H1 (cell line): ENCODE data around the gene TNS1. TPM values are rescaled to one million over a fixed set of nuclear protein-coding genes. Genes with fewer than 3 reads are reported as not detected.
A peak's percentile ranks its signal among the peaks of the same experiment; 100 is the strongest.

ENCODE experiments used
- CTCF ChIA-PET: fragments of 300-600 bp; sonication (Branson Sonifier 250); formaldehyde crosslinking; loops from one replicate; lab custom pipeline; 2021; ENCODE audit not compliant: partially characterized antibody; lab: Charles Lee
- POLR2A ChIA-PET: fragments of 300-600 bp; sonication (Branson Sonifier 250); formaldehyde crosslinking; loops from one replicate; lab custom pipeline; 2021; ENCODE audit warnings: inconsistent platforms; ENCODE audit not compliant: partially characterized antibody; lab: Charles Lee
- DNase-seq, 2 experiments: peaks; one replicate each; pipeline versions ENCODE4 v3.0.0 to v3.0.0-alpha.2; 2010 to 2022; ENCODE audit warnings: low spot score in 2 of 2, low read depth in 1 of 2, mixed read lengths in 1 of 2
- FAIRE-seq: peaks from 2 replicates; lab custom pipeline; 2011; peaks lifted over from hg19 to GRCh38; lab: Jason Lieb, UNC
- H2AFZ ChIP-seq: 2 replicates; pipeline ENCODE4 v1.8.1; 2012; ENCODE audit warnings: low read length, inconsistent platforms
- H2AK5ac ChIP-seq: 2 replicates; pipeline ENCODE4 v1.6.1; 2013; ENCODE audit warnings: low read depth, low read length
- H2BK120ac ChIP-seq: replicated peaks from 2 replicates; pipeline ENCODE3; 2013; ENCODE audit warnings: low read depth, low read length, inconsistent platforms
- H2BK12ac ChIP-seq: 2 replicates; pipeline ENCODE4 v1.6.1; 2013; ENCODE audit warnings: low read depth, low read length
- H2BK15ac ChIP-seq: 2 replicates; pipeline ENCODE4 v1.6.1; 2013; ENCODE audit warnings: low read length
- H2BK20ac ChIP-seq: 2 replicates; pipeline ENCODE4 v1.6.1; 2013; ENCODE audit warnings: low read length
- H2BK5ac ChIP-seq: 2 replicates; pipeline ENCODE4 v1.6.1; 2013; ENCODE audit warnings: low read depth, low read length
- H3K14ac ChIP-seq: 2 replicates; pipeline ENCODE4 v1.6.1; 2013; ENCODE audit warnings: inconsistent platforms; ENCODE audit not compliant: insufficient read length
- H3K18ac ChIP-seq: 2 replicates; pipeline ENCODE4 v1.6.1; 2013; ENCODE audit warnings: low read length; ENCODE audit errors: extremely low read depth
- H3K23ac ChIP-seq: 2 replicates; pipeline ENCODE4 v1.6.1; 2013; ENCODE audit warnings: inconsistent platforms; ENCODE audit not compliant: insufficient read length
- H3K23me2 ChIP-seq: 2 replicates; pipeline ENCODE4 v1.6.1; 2013; ENCODE audit warnings: low read depth, low read length
- H3K27ac ChIP-seq: 2 replicates; pipeline ENCODE4 v1.6.1; 2011; ENCODE audit warnings: low read depth, low read length, inconsistent platforms
- H3K27me3 ChIP-seq, 4 experiments: replicated peaks in 1 of 4; 1 replicate in 1 of 4; 2 replicates in 3 of 4; pipeline versions ENCODE4 v1.6.1 to v1.8.1; 2011 to 2013; ENCODE audit warnings: low read length in 3 of 4, mild to moderate bottlenecking in 3 of 4, inconsistent platforms in 2 of 4, mixed read lengths in 2 of 4, moderate library complexity in 1 of 4; ENCODE audit not compliant: control insufficient read depth in 3 of 4, insufficient read depth in 3 of 4; ENCODE audit errors: extremely low read depth in 1 of 4
- H3K36me3 ChIP-seq, 4 experiments: 2 replicates each; pipeline versions ENCODE4 v1.6.1 to v1.8.1; 2011 to 2013; ENCODE audit warnings: mild to moderate bottlenecking in 4 of 4, low read length in 3 of 4, moderate library complexity in 2 of 4, control low read depth in 1 of 4, inconsistent platforms in 1 of 4; ENCODE audit not compliant: insufficient read depth in 4 of 4, control insufficient read depth in 2 of 4
- H3K4ac ChIP-seq: replicated peaks from 2 replicates; pipeline ENCODE3; 2013; ENCODE audit warnings: low read length, low read depth, mixed read lengths, inconsistent platforms; ENCODE audit not compliant: insufficient read length
- H3K4me1 ChIP-seq, 4 experiments: replicated peaks in 1 of 4; 1 replicate in 1 of 4; 2 replicates in 3 of 4; pipeline versions ENCODE4 v1.6.1 to v1.8.1; 2011 to 2013; ENCODE audit warnings: low read length in 3 of 4, inconsistent platforms in 2 of 4, mixed read lengths in 1 of 4; ENCODE audit not compliant: insufficient read depth in 4 of 4, control insufficient read depth in 3 of 4
- H3K4me2 ChIP-seq, 2 experiments: 2 replicates each; pipeline versions ENCODE4 v1.6.1 to v1.8.1; 2011 to 2013; ENCODE audit warnings: low read depth in 2 of 2, low read length in 2 of 2, control low read depth in 1 of 2, inconsistent platforms in 1 of 2, mild to moderate bottlenecking in 1 of 2; ENCODE audit not compliant: insufficient read depth in 1 of 2
- H3K4me3 ChIP-seq, 4 experiments: fragments of 200-600, 300-600 bp in 1 of 4; sonication (generic), shearing (Covaris generic), sonication (Bioruptor Twin) in 1 of 4; 2 replicates each; pipeline versions ENCODE4 v1.5.1 to v1.8.1; 2011 to 2016; ENCODE audit warnings: low read length in 4 of 4, low read depth in 3 of 4, control low read depth in 2 of 4, inconsistent platforms in 2 of 4, mild to moderate bottlenecking in 2 of 4, mixed read lengths in 1 of 4, moderate library complexity in 1 of 4; ENCODE audit not compliant: insufficient read depth in 2 of 4; ENCODE audit errors: extremely low read depth in 1 of 4
- H3K56ac ChIP-seq: replicated peaks from 2 replicates; pipeline ENCODE3; 2013; ENCODE audit warnings: low read depth, mild to moderate bottlenecking, mixed read lengths, low read length, inconsistent platforms; ENCODE audit not compliant: insufficient read length
- H3K79me1 ChIP-seq: 2 replicates; pipeline ENCODE4 v1.6.1; 2013; ENCODE audit warnings: low read depth, low read length, control low read depth
- H3K79me2 ChIP-seq, 2 experiments: 2 replicates each; pipeline versions ENCODE4 v1.6.1 to v1.8.1; 2012 to 2013; ENCODE audit warnings: low read length in 2 of 2, mild to moderate bottlenecking in 2 of 2, inconsistent platforms in 1 of 2; ENCODE audit not compliant: insufficient read depth in 2 of 2, control insufficient read depth in 1 of 2
- H3K9ac ChIP-seq, 4 experiments: replicated peaks in 1 of 4; 1 replicate in 1 of 4; 2 replicates in 3 of 4; pipeline versions ENCODE4 v1.6.1 to v1.8.1; 2011 to 2013; ENCODE audit warnings: low read depth in 3 of 4, low read length in 3 of 4, control low read depth in 2 of 4, mild to moderate bottlenecking in 2 of 4, moderate library complexity in 2 of 4, inconsistent platforms in 1 of 4; ENCODE audit errors: extremely low read depth in 1 of 4
- H3K9me3 ChIP-seq, 2 experiments: 2 replicates each; pipeline versions ENCODE4 v1.6.1 to v1.8.1; 2012 to 2013; ENCODE audit warnings: mild to moderate bottlenecking in 2 of 2, moderate library complexity in 2 of 2, control low read depth in 1 of 2, inconsistent platforms in 1 of 2, low read depth in 1 of 2, low read length in 1 of 2, mixed read lengths in 1 of 2; ENCODE audit not compliant: insufficient read depth in 2 of 2
- H4K20me1 ChIP-seq, 2 experiments: replicated peaks in 1 of 2; 2 replicates each; pipeline versions ENCODE3 to v1.8.1; 2011 to 2013; ENCODE audit warnings: inconsistent platforms in 2 of 2, low read length in 2 of 2, mild to moderate bottlenecking in 1 of 2; ENCODE audit not compliant: insufficient read depth in 2 of 2, control insufficient read depth in 1 of 2
- H4K5ac ChIP-seq: 2 replicates; pipeline ENCODE4 v1.6.1; 2013; ENCODE audit warnings: low read length, low read depth, mixed read lengths, inconsistent platforms; ENCODE audit not compliant: insufficient read length
- H4K8ac ChIP-seq: 2 replicates; pipeline ENCODE4 v1.8.0; 2013; ENCODE audit warnings: mild to moderate bottlenecking, moderate library complexity, low read length, inconsistent platforms; ENCODE audit not compliant: insufficient read depth; ENCODE audit errors: extremely low read depth
- H4K91ac ChIP-seq: replicated peaks from 2 replicates; pipeline ENCODE3; 2013; ENCODE audit warnings: low read length, mixed read lengths, inconsistent platforms; ENCODE audit not compliant: insufficient read length
- ASH2L ChIP-seq: fragments of 200-600, 300-600 bp; sonication (generic); IDR thresholded peaks from one replicate; pipeline ENCODE4 v1.7.1; 2017; ENCODE audit warnings: low read length
- CBX5 ChIP-seq: fragments of 300-800, 300-1000 bp; sonication (generic); IDR thresholded peaks from 2 replicates; pipeline ENCODE4 v1.7.1; 2016; ENCODE audit warnings: antibody characterized with exemption, low read length, low read depth
- CEBPB ChIP-seq: IDR thresholded peaks from 2 replicates; pipeline ENCODE4 v1.6.1; 2012; ENCODE audit warnings: low read depth, low read length
- CHD2 ChIP-seq: IDR thresholded peaks from 2 replicates; pipeline ENCODE4 v1.6.1; 2012; ENCODE audit warnings: low read length, improper control_type of control experiment
- FOSL1 ChIP-seq: IDR thresholded peaks from 2 replicates; pipeline ENCODE4 v1.6.1; 2011; ENCODE audit warnings: mild to moderate bottlenecking, low read depth, low read length, moderate library complexity; ENCODE audit not compliant: insufficient read depth
- HDAC6 ChIP-seq: IDR thresholded peaks from one replicate; pipeline ENCODE4 v1.7.1; 2012; ENCODE audit warnings: low read depth, mild to moderate bottlenecking, inconsistent platforms, low read length, moderate library complexity
- KDM4A ChIP-seq: IDR thresholded peaks from one replicate; pipeline ENCODE4 v1.7.1; 2012; ENCODE audit warnings: low read depth, mild to moderate bottlenecking, moderate library complexity, low read length, inconsistent platforms; ENCODE audit not compliant: severe bottlenecking
- RAD21 ChIP-seq, 2 experiments: IDR thresholded peaks in 1 of 2; conservative IDR thresholded peaks in 1 of 2; 2 replicates each; pipeline ENCODE4 v1.6.1; 2011; ENCODE audit warnings: low read depth in 2 of 2, low read length in 2 of 2, improper control_type of control experiment in 1 of 2, inconsistent platforms in 1 of 2, mild to moderate bottlenecking in 1 of 2, moderate library complexity in 1 of 2
- SIRT6 ChIP-seq: IDR thresholded peaks from one replicate; pipeline ENCODE4 v1.7.1; 2012; ENCODE audit warnings: low read length, inconsistent platforms
- SP4 ChIP-seq: IDR thresholded peaks from 2 replicates; pipeline ENCODE4 v1.6.1; 2012; ENCODE audit warnings: low read length, inconsistent platforms
- SRF ChIP-seq: IDR thresholded peaks from 2 replicates; pipeline ENCODE4 v1.6.1; 2011; ENCODE audit warnings: mild to moderate bottlenecking, low read depth, low read length, moderate library complexity
- ZNF274 ChIP-seq: IDR thresholded peaks from 2 replicates; pipeline ENCODE4 v1.7.0; 2012; ENCODE audit warnings: low read length, borderline replicate concordance; ENCODE audit errors: extremely low read depth
- WGBS, 2 experiments: shearing (Covaris generic) in 1 of 2; methylation state at CpG; one replicate each; pipeline versions ENCODE4 v1.1.6 to v1.1.7; 2013 to 2015; ENCODE audit warnings: low lambda C conversion rate in 2 of 2, mixed read lengths in 2 of 2, inconsistent platforms in 1 of 2, low coverage in 1 of 2, missing lambda C conversion rate in 1 of 2; ENCODE audit not compliant: insufficient replicate concordance in 2 of 2, insufficient coverage in 1 of 2, insufficient read length in 1 of 2; ENCODE audit errors: extremely low coverage in 1 of 2, missing lambda C conversion rate in 1 of 2; 5-methylcytosine and 5-hydroxymethylcytosine counted together
- polyA plus RNA-seq, 7 experiments: library from polyadenylated mRNA; depleted of rRNA in 3 of 7; stranded (reverse) in 5 of 7; unstranded in 2 of 7; fragments of >200 nt in 5 of 7; fragments of 200-250 nt in 2 of 7; gene quantifications; 1 replicate in 5 of 7; 2 replicates in 1 of 7; 4 replicates in 1 of 7; pipeline versions ENCODE4 v1.2.1 to v1.2.3, GENCODE V29; 2011 to 2013; ENCODE audit warnings: missing spikeins in 2 of 7, mixed read lengths in 2 of 7
- total RNA-seq: library from RNA; stranded (reverse); fragmentation: NEBNext Ultra II Directional; extraction: Animal tissue kit (Norgen Biotek cat#: 25700); gene quantifications from 2 replicates; pipeline ENCODE4 v1.2.1, GENCODE V29; 2021

The TNS1 gene
- total and polyA plus RNA-seq, 2 of the 8 experiments (the other 6 are each of a cell fraction or from before 2014, with no cell fraction given): 1.5 to 5.1 TPM

GRCh38 chr2:217922101-217923006 lies 80.4 kb downstream of the TNS1 start:
- H2AFZ ChIP-seq: no peak overlapping the region
- no peak overlapping the region; the same call in 1 of the 2 replicates for H2BK15ac ChIP-seq
- no peak overlapping the region for H4K5ac ChIP-seq
- ChIA-PET POLR2A (interaction anchor here (0.5 to 0.7 kb wide), 2 partner anchors 15 to 1764 kb away, joined by 3 to 4 read pairs; no protein-coding TSS in a partner anchor), CTCF (interaction anchor here (0.6 to 12.9 kb wide), 19 partner anchors 8 to 145 kb away, joined by 3 to 121 read pairs (median 8); no protein-coding TSS in a partner anchor)
- no peaks in the 10 kb centered on the region for H3K36me3 ChIP-seq
- no peak overlapping the region for H3K27ac ChIP-seq
- H3K18ac ChIP-seq: no peak overlapping the region
- H3K14ac ChIP-seq: no peak overlapping the region
- H3K4me3 ChIP-seq: no peak overlapping the region
- WGBS, 2 experiments: 72% methylated on average over 19 of the region's 19 CpGs; no CpG with 5 or more reads in 1 of the 2 experiments
- H3K4ac ChIP-seq: no peak overlapping the region
- H2BK12ac ChIP-seq: 0 out of 2 replicates have a peak overlapping the region, but pooled peaks have one; percentile 17
- peaks cover 9 to 49% (median 33%) of the 10 kb centered on the region in 4 experiments for H3K4me1 ChIP-seq
- H4K20me1 ChIP-seq: no peaks in the 10 kb centered on the region
- H3K23me2 ChIP-seq: no peaks in the 10 kb centered on the region; the same call in 1 of the 2 replicates
- H2BK5ac ChIP-seq: no peak overlapping the region
- H2BK20ac ChIP-seq: no peak overlapping the region
- FAIRE-seq: no peak
- no peak overlapping the region for H4K8ac ChIP-seq
- no peaks in the 10 kb centered on the region; a peak in 2 of 7 replicates for H3K27me3 ChIP-seq
- DNase-seq: no peak
- no peak overlapping the region for H3K4me2 ChIP-seq
- H3K9me3 ChIP-seq: no peaks in the 10 kb centered on the region
- H3K9ac ChIP-seq: no peak overlapping the region
- no peak overlapping the region for H3K56ac ChIP-seq
- no peaks in the 10 kb centered on the region for H3K79me2 ChIP-seq
- H3K23ac ChIP-seq: no peak overlapping the region
- H2BK120ac ChIP-seq: no peak overlapping the region
- H3K79me1 ChIP-seq: no peaks in the 10 kb centered on the region
- H2AK5ac ChIP-seq: no peak overlapping the region
- H4K91ac ChIP-seq: no peak overlapping the region
- TF ChIP-seq SP4 (no peak), CHD2 (no peak), RAD21 (IDR thresholded peaks at IDR 0.05 in 1 of 2, conservative IDR thresholded peaks at IDR 0.05 in 1 of 2; ENCODE audit: low read depth in 2 of 2, low read length in 2 of 2) (peak in 1 of 2 experiments; percentile 11; a peak in 2 of 4 replicates), ZNF274 (no peak), ASH2L (no peak), SRF (no peak), CEBPB (no peak), SIRT6 (no peak), KDM4A (no peak), FOSL1 (no peak), CBX5 (no peak), HDAC6 (no peak)
